Stimulated activated CD4-positive, alpha-beta T cell treated with anti-CD3 and anti-CD28 coated beads, TNF-alpha, amount 100 ng/mL, for 4 hours (primary cell): ENCODE results near the gene CCDC187.

Experiments used
- DNase-seq, 3 experiments: peaks; one replicate each; pipeline ENCODE4 v3.0.0-alpha.2; 2020; ENCODE audit warnings: low read depth in 3 of 3

The CCDC187 gene

DNA sequence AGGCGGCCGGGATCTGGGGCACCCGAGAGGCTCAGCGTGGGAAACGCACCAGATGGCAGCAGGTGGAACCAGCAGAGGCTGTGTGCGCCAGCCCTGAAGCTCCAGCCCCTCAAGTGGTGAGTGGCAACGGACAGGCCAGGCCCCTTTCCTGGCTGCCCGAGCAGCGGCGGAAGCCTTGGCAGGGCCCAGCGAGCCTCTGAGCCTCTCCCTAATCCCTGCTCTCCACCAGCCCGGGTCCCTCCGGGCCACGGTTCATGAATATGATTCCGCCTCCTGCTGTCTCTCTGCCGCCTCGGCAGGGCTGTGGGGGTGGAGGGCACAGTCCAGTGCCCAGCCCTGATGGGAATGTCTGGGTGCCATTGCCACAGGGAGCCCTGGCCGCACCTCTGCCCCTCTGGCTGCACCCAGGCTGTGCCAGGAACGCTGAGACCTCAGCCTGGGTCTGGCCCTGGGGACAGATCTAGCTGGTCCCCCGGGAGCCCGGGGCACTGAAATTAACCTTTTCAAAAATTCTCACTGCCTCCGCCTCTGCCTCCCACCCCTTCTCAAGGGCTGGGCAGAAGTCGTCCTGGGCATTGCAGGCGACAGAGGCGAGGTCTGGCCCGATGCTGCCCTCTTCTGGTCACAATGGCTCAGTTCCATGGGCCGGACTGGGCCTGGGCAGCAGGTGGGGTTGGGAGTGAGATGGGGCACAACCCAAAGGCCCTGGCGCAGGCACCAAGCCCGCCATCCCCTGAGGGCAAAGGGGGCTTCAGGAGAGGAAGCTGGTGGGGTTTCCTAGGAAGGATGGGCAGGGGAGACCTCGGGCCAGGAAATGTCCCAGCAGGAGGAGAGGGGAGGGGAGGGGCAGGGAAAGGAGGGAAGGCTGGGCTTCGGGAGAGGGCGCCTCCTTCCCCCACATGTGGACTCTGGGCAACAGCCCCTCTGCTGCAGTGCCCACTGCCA is 20.3 kb downstream of the CCDC187 start:
- DNase-seq: peak; percentile 54 to 59 (median 58)

DNA sequence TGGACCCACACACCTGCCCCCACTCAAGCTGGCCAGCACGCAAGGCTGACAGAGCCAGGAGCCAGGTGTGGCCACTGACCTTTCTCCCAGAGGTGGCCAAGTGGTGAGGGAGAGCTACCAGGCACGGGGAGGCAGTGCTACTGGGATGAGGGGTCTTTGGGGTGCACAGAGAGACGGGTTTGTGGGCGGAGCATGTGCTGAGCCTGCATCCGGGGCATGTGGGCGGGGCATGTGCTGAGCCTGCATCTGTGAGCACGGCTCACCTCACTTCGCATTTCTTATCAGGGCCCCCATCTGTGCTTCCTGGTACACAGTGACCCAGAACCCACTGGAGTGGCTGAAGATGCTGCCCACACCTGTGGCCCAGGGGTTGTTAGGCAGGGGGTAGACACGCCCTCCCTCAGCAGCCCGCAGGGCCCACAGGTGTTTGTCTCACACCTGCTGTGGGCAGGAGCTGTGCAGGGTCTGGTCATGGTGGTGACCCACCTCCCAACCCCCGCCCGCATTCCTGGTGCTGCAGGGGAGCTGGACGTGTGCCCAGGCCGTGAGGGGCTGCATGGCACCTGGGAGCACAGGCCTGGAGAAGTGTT is 21.5 kb downstream of the CCDC187 start:
- no peak for DNase-seq

DNA sequence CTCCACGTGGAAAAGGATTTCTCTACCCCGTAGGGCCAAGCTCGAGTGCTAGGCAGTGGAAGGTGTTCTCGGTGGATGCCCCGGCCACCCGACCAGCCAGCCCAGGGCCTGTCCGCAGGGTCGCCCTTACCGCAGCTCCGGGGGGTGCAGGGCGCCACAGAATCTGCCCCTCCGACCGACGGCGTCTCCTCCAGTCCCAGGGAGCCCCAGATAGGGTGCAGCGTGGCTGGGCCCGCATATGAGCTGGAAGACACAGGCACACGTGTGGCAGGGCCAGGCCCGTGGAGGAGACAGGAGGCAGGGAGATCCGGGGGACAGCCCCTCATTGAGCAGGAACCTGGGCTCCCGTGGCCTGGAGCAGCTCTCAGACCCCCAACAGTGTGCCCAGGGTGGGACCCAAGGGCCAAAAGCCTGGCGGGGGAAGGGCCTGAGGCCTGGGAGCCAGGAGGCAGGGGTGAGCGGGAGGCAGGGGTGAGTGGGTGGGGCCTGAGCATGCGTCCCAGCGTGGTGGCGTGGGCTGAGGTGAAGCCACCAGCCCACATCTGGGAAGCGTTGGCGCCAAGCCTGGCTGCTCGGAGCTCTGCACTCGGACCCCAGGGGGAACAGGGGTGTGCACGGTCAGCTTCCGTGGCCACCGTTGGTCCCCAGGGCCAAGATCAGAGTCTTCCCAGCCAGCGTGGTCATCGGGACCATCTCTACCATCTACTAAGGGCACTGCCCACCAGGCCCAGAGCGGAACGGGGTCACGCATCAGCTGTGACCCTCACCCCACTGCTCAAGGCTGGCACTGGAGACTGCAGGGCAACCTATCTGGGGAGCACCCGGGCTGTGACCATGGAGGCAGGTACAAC is 22.2 kb downstream of the CCDC187 start:
- DNase-seq: no peak

DNA sequence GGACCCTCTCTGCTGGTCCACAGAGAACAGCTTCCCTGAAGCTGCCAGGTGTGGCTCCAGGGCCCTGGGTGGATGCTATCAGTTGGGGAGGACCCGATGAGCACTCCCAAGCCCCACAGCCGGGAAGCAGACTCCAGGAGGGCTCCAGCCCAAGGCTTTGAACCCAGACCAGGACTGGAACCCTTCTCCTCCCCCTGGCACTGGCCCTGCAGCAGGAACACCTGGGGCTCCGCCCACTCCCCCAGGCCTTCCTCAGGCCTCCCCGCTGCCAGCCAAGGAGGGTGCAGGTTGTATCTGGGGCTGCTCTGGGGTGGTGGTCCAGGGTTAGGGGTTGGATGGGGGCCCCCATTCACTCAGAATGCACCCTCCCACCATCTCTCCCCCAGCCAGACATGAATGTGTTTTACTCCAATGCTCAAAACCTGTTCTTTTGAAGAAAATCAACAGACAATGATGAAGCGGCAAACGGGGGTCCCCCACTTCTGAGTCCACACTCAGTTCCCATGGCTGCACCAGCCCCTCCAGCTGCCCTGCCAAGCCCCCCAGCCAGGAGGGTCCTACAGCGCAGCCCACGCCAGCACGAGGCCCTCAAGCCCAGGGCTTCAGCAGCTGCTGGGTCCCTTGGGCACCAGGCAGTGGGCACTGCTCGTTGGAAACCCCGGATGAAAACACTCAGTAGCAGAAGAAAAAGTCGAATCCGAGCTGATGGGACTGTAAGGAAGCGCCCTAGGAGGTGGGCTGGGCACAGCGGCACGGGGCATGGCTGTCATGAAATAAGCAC is 23.2 kb downstream of the CCDC187 start:
- DNase-seq: no peak

DNA sequence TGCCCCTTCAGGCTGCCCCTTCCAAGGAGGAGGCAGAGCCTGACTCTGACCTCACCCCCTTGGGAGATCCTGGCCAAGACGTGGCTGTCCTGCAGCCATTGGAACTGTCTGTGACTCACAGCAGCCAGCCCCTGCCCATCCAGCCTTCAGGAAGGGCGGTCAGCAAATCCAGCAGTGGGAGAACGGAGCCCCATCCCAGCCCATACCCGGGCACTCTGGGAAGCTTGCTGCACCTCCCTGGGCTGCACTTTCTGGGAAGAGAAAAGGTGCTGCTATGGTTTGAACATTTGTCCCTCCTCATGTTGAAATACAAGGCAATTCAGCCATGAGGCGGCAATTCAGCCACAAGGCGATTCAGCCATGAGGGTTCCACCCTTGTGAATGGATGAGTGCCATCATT is 24.4 kb downstream of the CCDC187 start:
- DNase-seq: no peak

DNA sequence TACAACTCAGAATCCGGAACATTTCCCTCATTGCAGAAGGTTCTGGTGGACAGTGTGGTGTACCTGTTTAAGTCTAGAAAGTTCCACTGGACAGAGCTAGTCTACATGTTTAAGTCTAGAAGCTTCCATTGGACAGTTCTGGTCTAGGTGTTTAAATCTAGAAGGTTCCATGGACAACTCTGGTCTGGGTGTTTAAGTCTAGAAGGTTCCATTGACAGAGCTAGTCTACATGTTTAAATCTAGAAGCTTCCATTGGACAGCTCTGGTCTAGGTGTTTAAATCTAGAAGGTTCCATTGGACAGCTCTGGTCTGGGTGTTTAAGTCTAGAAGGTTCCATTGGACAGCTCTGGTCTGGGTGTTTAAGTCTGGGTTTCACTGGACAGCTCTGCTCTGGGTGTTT is 25.0 kb downstream of the CCDC187 start:
- no peak for DNase-seq

DNA sequence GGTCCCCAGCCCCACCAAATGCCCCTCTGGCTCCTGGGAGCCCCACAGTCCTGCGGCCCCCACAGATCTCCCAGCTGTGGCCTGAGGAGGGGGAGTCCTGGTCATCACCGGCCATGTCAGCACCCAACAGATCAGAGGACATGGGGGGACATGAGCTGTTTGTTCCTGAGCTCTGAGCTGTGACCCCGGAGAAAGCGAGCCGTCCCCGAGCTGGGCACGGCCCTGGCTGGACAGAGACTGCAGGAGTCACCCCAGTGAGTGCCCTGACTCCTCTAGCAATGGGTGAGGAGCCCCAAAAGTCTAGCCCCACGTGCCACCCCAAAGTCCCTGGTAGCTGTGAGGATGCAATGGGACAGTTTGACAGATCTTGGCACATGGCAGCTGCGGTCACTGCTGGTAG is 25.7 kb downstream of the CCDC187 start:
- no peak for DNase-seq

DNA sequence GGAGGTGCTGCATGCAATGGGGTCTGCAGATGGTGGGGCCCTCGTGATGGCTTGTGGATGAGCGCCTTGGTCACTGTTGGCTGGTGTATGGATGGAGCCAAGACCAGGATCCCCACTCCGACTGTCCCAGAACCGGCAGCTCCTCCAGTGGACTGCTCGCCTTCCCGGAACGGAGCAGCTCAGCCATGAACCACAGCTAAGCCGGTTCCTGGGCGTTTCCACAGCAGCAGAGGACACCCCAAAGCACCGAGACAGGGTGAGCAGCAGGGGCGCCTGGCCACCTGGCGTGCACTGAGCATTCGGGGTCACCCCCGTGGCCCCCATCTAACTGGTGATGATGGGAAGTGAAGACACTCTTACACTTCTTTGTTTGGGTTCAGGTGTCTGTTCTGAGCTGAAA is 26.1 kb downstream of the CCDC187 start:
- DNase-seq: no peak

DNA sequence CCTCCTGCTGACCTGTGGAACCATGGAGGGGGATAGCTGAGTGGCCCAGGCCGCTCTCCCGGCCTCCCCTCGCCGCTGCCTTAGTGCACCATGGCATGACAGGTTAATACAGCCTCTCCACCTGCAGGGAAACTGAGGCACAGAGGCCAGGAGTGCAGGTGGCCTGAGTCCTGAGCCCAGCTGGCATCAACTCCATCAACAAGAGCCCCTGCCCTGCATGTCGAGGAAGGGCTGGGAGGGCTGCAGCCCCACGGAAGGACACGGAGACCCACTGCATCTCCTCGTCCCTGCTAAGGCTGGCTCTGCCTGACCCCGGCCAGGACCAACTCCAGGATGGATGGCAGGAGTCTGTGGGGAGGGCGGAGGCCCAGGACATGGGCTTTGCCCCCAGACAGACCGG is 27.2 kb downstream of the CCDC187 start:
- no peak for DNase-seq

DNA sequence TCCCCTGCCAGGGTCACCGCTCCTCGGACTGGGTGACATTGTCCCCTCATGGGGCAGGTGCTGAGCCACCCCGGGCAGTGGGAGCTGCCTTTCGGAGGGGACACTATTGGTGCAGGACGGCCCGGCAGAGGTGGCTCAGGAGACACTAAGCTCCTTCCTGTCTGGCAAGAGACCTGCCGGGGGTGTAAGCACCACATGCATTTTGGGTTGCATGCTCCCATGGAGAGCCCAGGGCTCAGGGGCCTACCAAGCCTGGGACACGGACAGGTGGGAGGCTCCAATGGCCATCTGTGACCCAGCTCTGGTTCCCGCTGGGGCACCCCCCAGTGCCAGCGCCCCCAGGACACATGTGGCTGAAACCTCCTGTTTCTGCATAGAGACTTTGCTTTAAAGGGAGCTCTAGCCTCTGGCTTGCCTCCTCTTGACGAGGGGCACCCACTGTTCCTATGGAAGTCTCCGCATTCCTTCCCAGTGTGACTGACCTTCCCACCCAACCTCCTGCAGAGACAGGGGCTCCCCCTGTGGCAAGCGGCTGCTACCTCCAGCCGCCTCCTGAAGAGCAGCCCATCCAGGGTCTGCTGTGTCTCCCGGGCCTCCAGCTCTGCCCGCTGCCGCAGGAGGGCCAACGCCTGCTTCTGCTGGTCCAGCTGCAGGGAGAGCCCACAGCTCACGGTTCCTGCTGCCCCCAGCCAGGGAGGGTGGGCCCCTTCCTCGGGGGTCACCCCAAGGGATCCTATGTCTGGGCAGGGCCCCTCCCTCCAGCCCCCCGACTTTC is 28.1 kb downstream of the CCDC187 start:
- DNase-seq: no peak

DNA sequence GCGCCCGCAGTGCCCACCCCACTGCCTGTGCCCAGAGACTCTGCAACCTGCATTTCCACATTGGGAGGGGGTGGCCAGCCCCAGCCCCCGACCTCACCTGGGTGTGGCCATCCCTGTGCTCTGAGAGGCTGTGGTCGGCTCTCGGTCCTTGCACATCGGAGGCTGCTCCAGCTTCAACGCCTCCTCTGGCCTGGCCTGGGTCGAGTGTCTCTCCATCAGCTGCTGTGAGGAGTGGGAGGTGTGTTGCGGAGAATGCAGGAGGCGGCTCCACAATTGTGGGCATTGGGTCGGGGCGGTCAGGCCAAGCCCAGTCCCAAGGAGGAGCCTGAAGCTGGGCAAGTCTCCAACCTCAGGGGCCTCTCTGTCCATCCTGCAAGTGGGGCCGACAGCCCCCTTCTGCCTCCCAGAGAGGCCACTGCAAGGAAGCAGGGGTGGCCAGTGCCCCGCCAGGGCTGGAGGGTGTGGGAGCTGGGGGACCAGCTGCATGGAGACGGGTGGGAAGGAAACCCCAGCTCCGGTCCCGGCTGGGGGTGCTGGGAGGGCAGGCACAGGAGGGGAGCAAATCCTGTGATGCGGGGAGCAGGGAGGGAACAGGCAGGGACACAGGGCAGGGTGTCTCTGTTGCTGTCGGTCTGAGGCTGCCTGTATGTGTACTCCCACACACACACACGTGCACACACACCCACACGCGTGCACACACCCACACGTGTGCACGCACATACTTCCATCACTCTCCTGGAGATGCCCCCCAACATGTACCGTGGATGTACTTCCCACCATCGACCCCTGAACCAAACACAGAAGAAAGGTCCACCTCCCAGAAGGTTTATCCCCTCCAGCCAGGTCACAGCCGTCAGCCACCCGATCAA is 28.9 kb downstream of the CCDC187 start:
- no peak for DNase-seq

DNA sequence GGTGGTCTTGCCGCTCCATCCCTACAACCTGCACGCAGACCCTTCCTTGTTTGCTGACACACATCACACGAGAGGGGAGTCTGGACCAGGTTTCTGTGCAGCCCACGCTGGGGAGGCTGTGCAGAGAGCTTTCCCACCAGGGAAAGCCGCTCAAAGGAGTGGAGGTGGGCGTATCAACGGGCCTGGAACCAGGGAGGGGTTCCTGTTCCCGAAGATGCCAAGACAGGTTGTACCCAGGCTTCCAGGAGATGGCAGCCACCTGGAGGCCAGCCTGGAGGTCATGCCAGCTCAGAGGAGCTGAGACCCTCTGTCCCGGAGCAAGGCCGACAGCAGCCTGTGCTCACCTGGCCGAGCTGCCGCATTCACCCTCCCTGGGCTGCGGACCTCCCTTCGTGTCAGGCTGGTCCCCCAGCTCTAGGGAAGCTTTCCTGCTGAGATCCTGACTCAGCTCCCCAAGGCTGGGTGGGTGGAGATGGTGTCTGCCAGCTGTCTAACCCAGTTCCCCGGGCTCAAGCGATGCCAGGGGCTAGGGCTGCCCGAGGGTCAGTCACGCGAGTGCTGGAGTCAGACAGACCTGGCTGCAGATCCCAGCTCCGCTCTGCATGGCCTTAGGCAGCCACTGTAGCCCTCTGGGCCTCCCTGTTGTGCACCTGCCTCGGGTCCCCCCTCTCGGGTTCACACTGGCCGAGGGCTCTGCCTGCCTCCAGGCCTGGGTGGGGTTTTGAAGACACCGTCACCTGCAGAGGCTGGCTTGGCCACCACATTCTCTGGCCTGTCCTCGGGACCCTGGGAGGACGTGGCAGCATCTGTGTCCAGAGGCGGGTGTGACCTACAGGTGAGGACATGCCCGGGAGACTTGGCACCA is 29.7 kb downstream of the CCDC187 start:
- no peak for DNase-seq

DNA sequence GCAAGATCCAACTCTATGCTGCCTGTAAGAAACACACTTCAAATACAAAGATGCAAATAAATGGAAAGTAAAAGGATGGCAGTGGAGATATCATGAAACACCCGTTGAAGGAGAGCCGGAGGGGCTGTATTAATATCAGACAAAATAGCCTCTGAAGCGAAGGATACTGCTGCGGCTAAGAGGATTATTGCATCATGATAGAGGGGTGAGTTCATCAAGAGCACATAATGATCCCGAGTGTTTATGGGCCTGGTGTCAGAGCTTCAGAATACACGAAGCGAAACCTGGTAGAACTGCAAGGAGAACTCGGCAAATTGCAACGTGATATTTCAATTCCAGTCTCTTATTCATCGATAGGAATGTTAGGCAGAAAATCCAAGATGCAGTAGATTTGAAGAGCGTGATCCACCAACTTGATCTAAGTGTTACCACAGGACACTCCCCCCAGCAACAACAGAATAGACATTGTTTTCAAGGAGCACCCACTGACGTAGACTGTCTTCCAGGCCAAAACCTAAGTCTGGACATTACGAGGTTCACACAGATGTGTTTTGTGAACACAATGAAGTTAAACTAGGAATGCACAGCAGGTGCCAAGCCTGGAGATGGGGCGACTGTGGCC is 30.5 kb downstream of the CCDC187 start:
- DNase-seq: no peak

DNA sequence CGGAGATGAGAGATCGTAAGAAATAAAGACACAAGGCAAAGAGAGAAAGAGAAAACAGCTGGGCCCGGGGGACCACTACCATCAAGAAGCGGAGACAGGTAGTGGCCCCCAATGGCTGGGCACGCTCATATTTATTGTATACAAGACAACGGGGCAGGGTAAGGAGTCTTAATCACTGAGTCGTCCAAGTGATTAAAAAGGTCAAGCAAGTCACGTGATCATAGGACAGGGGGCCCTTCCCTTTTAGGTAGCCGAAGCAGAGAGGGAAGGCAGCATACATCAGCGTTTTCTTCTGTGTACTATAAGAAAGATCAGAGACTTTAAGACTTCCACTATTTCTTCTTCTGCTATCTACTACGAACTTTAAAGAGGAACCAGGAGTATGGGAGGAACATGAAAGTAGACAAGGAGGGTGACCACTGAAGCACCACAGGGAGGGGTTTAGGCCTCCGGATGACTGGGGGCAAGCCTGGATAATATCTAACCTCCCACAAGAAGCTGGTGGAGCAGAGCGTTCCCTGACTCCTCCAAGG is 33.7 kb downstream of the CCDC187 start:
- DNase-seq: no peak

DNA sequence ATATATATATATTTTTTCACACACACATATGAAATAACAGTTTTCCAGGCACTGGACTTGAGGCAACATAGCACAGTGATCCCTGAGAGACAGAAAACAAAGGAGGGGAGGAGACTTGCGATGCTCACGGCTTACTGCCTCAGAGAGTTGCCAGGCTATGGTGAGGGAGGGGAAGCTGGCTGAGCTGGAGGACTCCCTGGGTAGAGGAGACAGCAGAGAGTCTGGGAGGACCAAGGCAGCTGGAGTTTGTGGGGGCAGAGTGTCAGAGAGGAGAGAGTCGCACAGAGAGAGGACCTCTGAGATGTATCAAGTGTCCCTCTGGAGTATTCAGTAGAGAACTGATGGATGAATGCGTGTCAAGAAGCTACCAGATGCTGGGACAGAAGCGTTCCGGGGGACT is 35.2 kb downstream of the CCDC187 start:
- DNase-seq: no peak

DNA sequence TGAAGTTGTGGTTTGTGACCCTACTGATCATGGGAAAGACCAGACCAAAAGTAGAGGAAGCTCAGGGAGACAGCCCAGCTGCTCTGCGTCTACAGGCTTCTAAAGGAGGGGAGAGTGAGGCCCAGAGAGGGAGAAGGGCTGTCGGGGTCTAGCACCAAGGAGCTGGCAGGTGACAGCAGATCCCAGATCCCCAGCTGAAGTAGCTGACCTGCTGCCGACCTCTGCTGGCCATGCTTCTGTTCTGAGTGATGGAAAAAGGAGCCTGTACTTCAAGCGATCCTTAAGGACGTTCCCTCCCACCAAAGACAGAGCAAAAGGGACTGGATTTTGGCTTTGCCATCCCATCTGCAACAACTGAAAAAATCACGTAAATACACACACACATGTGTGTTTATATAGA is 35.6 kb downstream of the CCDC187 start:
- DNase-seq: no peak

DNA sequence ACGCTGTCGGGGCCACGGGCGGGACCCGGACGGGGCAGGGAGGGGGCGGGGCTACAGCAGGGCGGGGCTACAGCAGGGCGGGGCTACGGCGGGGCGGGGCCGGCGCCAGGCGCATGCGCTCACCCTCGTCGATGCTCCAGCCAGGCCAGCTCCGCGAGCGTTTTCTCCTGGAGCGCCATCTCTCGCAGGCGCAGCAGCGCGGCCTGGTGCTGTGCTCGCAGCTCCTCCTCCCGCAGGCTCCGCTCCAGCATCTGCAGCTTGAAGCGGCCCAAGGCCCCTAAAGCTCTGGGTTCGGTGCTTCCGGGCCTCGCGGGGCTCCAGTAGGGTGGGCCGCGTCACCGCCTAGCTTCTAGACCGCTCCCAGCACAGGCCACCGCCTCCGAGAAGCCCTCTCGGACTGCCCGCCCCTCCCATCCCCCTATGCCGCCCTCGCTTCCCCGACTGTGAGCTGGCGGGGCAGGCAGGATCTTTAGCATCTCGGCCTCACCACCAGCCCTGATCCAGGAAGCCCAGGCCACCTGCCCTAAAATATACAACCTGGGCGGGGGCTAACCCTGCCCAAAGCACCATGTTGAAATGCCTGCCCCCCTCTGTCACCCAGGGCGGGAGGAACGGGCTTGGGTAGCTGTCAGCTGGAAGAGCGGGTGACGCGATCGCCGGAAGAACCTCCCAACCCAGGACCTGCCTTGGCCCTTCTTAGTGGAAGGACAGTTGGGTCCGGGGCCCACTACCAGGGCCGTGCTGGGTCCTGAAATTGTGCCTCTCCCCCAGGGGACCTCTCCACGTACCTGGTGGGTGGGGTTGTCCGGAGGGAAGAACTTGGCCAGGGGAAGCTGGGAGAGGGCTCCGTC is 36.4 kb downstream of the CCDC187 start:
- DNase-seq: peak; percentile 72 to 78 (median 77)
